Measurements from ENCODE around the gene FJX1. TPM values are rescaled to one million over a fixed set of nuclear protein-coding genes. Genes with fewer than 3 reads are reported as not detected.

FJX1 gene
- total and polyA plus RNA-seq, 8 donors = 2.2 to 13.3 (median 3.7) TPM

- Histone ChIP-seq H3K4me3 (no peak overlapping the region), H3K36me3 (no peaks in the 10 kb centered on the region), H3K27me3 (no peaks in the 10 kb centered on the region), H3K4me1 (peaks cover 0 to 7% (median 4%) of the 10 kb centered on the region in 3 donors), H3K9me3 (no peaks in the 10 kb centered on the region), H3K27ac (no peak overlapping the region)
- WGBS, 2 donors = 55 to 74% methylated on average over 3 of the region's 3 CpGs
- TF ChIP-seq, protein P1, sequence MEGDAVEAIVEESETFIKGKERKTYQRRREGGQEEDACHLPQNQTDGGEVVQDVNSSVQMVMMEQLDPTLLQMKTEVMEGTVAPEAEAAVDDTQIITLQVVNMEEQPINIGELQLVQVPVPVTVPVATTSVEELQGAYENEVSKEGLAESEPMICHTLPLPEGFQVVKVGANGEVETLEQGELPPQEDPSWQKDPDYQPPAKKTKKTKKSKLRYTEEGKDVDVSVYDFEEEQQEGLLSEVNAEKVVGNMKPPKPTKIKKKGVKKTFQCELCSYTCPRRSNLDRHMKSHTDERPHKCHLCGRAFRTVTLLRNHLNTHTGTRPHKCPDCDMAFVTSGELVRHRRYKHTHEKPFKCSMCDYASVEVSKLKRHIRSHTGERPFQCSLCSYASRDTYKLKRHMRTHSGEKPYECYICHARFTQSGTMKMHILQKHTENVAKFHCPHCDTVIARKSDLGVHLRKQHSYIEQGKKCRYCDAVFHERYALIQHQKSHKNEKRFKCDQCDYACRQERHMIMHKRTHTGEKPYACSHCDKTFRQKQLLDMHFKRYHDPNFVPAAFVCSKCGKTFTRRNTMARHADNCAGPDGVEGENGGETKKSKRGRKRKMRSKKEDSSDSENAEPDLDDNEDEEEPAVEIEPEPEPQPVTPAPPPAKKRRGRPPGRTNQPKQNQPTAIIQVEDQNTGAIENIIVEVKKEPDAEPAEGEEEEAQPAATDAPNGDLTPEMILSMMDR (IDR thresholded peaks at IDR 0.05) = no peak
- intact Hi-C loops (cut with DNase I) = no loop called here
- FAIRE-seq (no peak), ATAC-seq (no peak), DNase-seq (no peak)
Measured at GRCh38 chr11:35658020-35658948, 40.0 kb downstream of the FJX1 start.

GRCh38 chr11:35661534-35661933, 43.3 kb downstream of the FJX1 start:
- H3K4me3 ChIP-seq = peak overlapping the region; percentile 56 to 84 (median 63)
- intact Hi-C loops (cut with DNase I) = no loop called here
- FAIRE-seq (no peak), DNase-seq (no peak), ATAC-seq (no peak)
- H3K36me3 ChIP-seq = no peaks in the 10 kb centered on the region
- H3K27me3 ChIP-seq = no peaks in the 10 kb centered on the region
- no peaks in the 10 kb centered on the region for H3K9me3 ChIP-seq
- 19 to 31% methylated on average over 5 of the region's 5 CpGs for WGBS, 2 donors
- H3K27ac ChIP-seq = peak overlapping the region in 3 of 4 donors; percentile 93 to 98 (median 98)
- peaks cover 0 to 15% (median 13%) of the 10 kb centered on the region in 3 donors for H3K4me1 ChIP-seq
- TF ChIP-seq, protein P1 (IDR thresholded peaks at IDR 0.05) = no peak

DNA sequence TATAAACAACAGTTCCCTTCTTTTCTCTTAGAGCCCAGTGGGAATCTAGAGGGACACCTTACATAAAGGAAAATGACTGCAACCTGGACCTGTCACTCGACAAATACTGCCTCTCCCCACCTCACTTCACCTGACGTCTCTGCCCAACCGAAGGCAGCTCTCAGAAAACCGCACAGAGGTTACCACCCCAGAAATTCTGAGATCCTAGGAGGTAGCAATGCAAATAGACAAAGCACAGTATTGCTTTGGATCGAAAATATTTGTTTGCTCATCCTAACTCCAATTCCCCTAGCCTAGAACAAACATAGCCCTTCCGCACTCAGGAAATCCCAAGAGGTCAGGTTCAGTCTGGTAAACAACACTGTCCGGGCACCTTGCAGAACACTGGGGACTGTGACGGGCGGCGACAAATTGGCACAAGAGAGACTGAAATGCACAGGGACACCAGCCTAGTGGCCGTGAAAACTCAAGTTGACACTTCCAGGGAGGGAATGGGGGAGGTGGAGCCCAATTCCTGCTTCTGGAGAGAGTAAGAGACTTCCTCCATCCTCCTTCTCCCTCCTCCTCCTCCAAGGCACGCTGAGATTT, 43.9 kb downstream of the FJX1 start:
- H3K9me3 ChIP-seq = no peaks in the 10 kb centered on the region
- WGBS, 2 donors = 0 to 3% methylated on average over 11 to 12 of the region's 12 CpGs
- intact Hi-C loops (cut with DNase I) = no loop called here
- no peaks in the 10 kb centered on the region for H3K36me3 ChIP-seq
- DNase-seq (peak in 2 of 6 donors; percentile 18 to 19), ATAC-seq (peak; percentile 42 to 73 (median 67)), FAIRE-seq (no peak)
- TF ChIP-seq, protein P1 (IDR thresholded peaks at IDR 0.05) = no peak
- H3K4me3 ChIP-seq = peak overlapping the region; percentile 56 to 84 (median 63)
- H3K27me3 ChIP-seq = no peaks in the 10 kb centered on the region
- peak overlapping the region; percentile 93 to 98 (median 96) for H3K27ac ChIP-seq
- H3K4me1 ChIP-seq = peaks cover 0 to 15% (median 13%) of the 10 kb centered on the region in 3 donors

- peak; percentile 74 to 89 (median 82) for DNase-seq
- 1% methylated on average over 63 to 82 of the region's 82 CpGs for WGBS, 2 donors
- peak within 1 kb of the TSS; percentile 93 to 98 (median 96) for H3K27ac ChIP-seq
- TF ChIP-seq, protein P1 (IDR thresholded peaks at IDR 0.05) = no peak
- peak; percentile 93 to 95 (median 94) for ATAC-seq
- peak within 1 kb of the TSS; percentile 56 to 84 (median 63) for H3K4me3 ChIP-seq
- no peaks in the 10 kb centered on the region for H3K27me3 ChIP-seq
- H3K9me3 ChIP-seq = no peaks in the 10 kb centered on the region
- H3K36me3 ChIP-seq = no peaks in the 10 kb centered on the region
- intact Hi-C loops (cut with DNase I) = no loop called here
- no peak for FAIRE-seq
- H3K4me1 ChIP-seq = peaks cover 0 to 15% (median 13%) of the 10 kb centered on the region in 3 donors
Measured at GRCh38 chr11:35662649-35663407, 44.6 kb downstream of the FJX1 start, which contains the start of gene TRIM44. Gene TRIM44 (plus strand): TSS chr11:35662775. CDS start chr11:35663112, 337 bp downstream.

Data from pancreas (tissue), 10 donors.